ENCODE results near the gene SNAI3. TPM values are rescaled to one million over a fixed set of nuclear protein-coding genes. Genes with fewer than 3 reads are reported as not detected.

The SNAI3 gene
- total and polyA plus RNA-seq, 9 of the 15 experiments (the other 6 are each of a cell fraction or from before 2014, with no cell fraction given) = 0.04 to 4.1 (median 0.80) TPM; not detected in 1

GRCh38 chr16:88706229-88706964 is 20.1 kb upstream of the SNAI3 start, which contains the start of the genes CTU2 and RNF166 (continued):
- TF ChIP-seq CCNT2 (IDR thresholded peaks at IDR 0.05; ENCODE audit: borderline replicate concordance, extremely low read depth, insufficient read length, low read depth, low read length) = peak; percentile 92
- peak; percentile 99 for TF ChIP-seq MTA1 (IDR thresholded peaks at IDR 0.05; ENCODE audit: borderline replicate concordance)
- peak; percentile 99 for TF ChIP-seq MXI1 (IDR thresholded peaks at IDR 0.05; ENCODE audit: low read depth, low read length)
- TF ChIP-seq ETV5 (CRISPR knock-in tag; IDR thresholded peaks at IDR 0.05; ENCODE audit: low read depth) = peak; percentile 24; the same call in 1 of the 2 replicates
- TF ChIP-seq DLX4 (CRISPR knock-in tag; IDR thresholded peaks at IDR 0.05) = no peak
- peak in 1 of 2 experiments; percentile 56; a peak in 2 of 4 replicates for TF ChIP-seq NRF1 (conservative IDR thresholded peaks at IDR 0.05 in 1 of 2, IDR thresholded peaks at IDR 0.05 in 1 of 2)
- 0 out of 2 replicates have a peak, but pooled peaks have one; percentile 12 for TF ChIP-seq ZNF431 (CRISPR knock-in tag; IDR thresholded peaks at IDR 0.05)
- peak in 1 of 2 experiments; percentile 70; a peak in 2 of 4 replicates for TF ChIP-seq RCOR1 (IDR thresholded peaks at IDR 0.05; ENCODE audit: borderline replicate concordance in 1 of 2, low read depth in 2 of 2, low read length in 2 of 2)
- no peak for TF ChIP-seq NFIC (IDR thresholded peaks at IDR 0.05)
- peak in 1 of 2 experiments; percentile 87; a peak in 1 of 4 replicates for TF ChIP-seq CSDE1 (IDR thresholded peaks at IDR 0.05)
- peak; percentile 16; the same call in 1 of the 2 replicates for TF ChIP-seq EGR1 (conservative IDR thresholded peaks at IDR 0.05)
- TF ChIP-seq ESRRA (IDR thresholded peaks at IDR 0.05; ENCODE audit: borderline replicate concordance, low read depth) = peak; percentile 83; the same call in 1 of the 2 replicates
- no peak for TF ChIP-seq CBX3 (IDR thresholded peaks at IDR 0.05; ENCODE audit: borderline replicate concordance in 1 of 2, low read length in 2 of 2)
- TF ChIP-seq TBL1XR1 (IDR thresholded peaks at IDR 0.05; ENCODE audit: low read length in 2 of 2) = peak in 1 of 2 experiments; percentile 99; a peak in 3 of 4 replicates
- TF ChIP-seq TEAD1 (CRISPR knock-in tag; IDR thresholded peaks at IDR 0.05) = 0 out of 4 replicates have a peak, but pooled peaks of 1 of the 2 experiments have one; percentile 45
- peak in 2 of 3 experiments; percentile 3 to 40; a peak in 1 of 6 replicates for TF ChIP-seq CTCF (IDR thresholded peaks at IDR 0.05 in 2 of 3, conservative IDR thresholded peaks at IDR 0.05 in 1 of 3; ENCODE audit: insufficient read depth in 2 of 3, low read depth in 1 of 3, low read length in 3 of 3)
- peak; percentile 46; the same call in 1 of the 2 replicates for TF ChIP-seq TCF15 (CRISPR knock-in tag; IDR thresholded peaks at IDR 0.05)
- peak; percentile 72; the same call in 1 of the 2 replicates for TF ChIP-seq VEZF1 (CRISPR knock-in tag; IDR thresholded peaks at IDR 0.05)
- peak; percentile 59 for TF ChIP-seq SETDB1 (IDR thresholded peaks at IDR 0.05; ENCODE audit: low read length)
- TF ChIP-seq GABPB2 (CRISPR knock-in tag; conservative IDR thresholded peaks at IDR 0.05) = peak; percentile 12; the same call in 1 of the 2 replicates
- TF ChIP-seq HNRNPL (IDR thresholded peaks at IDR 0.05; ENCODE audit: low read depth, low read length) = peak; percentile 77
- TF ChIP-seq SIRT6 (IDR thresholded peaks at IDR 0.05; ENCODE audit: low read depth, low read length) = no peak
- no peak; the same call in 1 of the 2 replicates for TF ChIP-seq SMARCC2 (IDR thresholded peaks at IDR 0.05; ENCODE audit: low read depth)
- no peak for TF ChIP-seq GATA2 (CRISPR knock-in tag; IDR thresholded peaks at IDR 0.05)

Data from K562 (cell line).